ENCODE measurements around the gene MPO.

DNA sequence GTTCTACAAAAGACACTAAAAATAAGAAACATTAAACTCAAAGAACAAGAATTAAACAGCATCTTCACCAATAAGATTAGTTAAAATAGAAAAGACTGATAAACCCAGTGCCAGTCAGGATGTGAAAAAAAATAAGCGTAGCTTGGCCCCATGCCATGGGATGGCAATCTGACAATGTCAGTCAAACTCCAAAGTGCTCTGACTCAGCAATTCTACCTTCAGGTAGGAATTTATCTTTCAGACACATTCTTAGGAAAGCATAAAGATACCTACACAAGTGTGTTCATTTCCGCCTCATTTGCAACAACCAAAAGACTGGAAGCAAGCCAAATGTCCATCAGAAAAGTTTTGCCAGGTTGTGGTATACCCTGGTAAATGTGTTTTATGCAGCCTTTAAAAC is 9.1 kb upstream of the MPO start:
- TF ChIP-seq, protein P1, sequence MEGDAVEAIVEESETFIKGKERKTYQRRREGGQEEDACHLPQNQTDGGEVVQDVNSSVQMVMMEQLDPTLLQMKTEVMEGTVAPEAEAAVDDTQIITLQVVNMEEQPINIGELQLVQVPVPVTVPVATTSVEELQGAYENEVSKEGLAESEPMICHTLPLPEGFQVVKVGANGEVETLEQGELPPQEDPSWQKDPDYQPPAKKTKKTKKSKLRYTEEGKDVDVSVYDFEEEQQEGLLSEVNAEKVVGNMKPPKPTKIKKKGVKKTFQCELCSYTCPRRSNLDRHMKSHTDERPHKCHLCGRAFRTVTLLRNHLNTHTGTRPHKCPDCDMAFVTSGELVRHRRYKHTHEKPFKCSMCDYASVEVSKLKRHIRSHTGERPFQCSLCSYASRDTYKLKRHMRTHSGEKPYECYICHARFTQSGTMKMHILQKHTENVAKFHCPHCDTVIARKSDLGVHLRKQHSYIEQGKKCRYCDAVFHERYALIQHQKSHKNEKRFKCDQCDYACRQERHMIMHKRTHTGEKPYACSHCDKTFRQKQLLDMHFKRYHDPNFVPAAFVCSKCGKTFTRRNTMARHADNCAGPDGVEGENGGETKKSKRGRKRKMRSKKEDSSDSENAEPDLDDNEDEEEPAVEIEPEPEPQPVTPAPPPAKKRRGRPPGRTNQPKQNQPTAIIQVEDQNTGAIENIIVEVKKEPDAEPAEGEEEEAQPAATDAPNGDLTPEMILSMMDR (IDR thresholded peaks at IDR 0.05): no peak
- no peak for TF ChIP-seq POLR2A (IDR thresholded peaks at IDR 0.05)
